SW480 (cell line): ENCODE measurements around the gene USP13.
"Not testable (repeated sequence)": the region's sequence is repeated elsewhere in the genome, so short reads cannot be mapped to it uniquely, and the experiment has no call there.

Experiments used
- DNase-seq: peaks from one replicate; pipeline ENCODE4 v3.0.0-alpha.2; 2016; ENCODE audit warnings: low spot score

Gene USP13

DNA sequence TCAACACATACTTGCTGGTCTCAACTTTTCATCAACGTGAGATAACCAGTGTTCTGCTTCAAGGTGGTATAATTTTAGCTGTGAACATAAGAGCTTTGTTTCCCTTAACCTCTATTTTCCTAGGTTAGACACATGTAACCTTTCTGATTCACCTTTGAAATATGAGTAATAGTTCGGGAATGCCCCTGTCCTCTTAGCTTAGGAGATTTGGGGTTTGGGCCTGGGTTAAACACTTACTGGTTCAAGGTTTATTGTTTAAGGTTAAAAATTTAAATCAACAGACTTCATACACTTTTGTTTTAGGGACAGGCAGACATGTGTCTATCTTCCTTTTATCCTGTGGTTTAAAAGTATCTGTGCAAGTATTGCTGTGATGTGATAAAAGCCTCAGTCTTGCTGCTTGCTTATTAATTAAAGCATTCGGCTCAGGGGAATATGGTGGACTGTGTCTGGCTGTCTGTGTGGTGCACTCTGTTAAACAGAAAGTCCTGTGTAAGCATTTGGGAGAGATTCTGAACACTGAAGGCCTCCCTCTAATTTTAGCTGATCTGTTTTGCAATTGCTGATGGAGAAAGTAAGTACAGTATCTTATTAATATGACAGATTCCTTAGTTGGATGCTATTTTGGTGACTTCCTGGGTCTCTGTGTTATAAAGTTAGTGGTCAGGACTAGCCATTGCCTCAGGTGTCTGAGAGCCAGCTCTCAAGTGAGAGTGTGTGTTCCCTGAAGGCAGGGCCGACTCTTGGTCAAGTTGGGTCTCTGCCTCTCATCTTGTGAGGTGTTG is 81.8 kb downstream of the USP13 start:
- DNase-seq, result peak; percentile 42

DNA sequence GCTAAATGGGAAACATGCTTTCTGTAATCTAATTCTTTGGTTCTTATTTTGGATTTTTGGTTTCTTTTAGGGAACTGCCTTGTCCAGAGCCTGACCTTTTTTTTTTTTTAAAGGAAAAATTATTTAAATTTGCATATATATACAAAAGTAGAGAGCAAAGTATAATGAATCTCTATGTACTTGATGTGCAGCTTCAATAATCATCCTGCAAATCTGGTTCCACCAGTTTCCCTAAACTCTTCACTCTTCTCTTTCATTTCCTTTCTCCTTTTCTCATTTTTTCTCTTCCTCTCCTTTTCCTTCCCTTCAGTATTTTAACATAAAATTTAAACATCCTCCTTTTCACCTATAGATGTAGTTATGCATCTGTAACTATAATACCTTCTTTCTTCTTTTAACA is 82.5 kb downstream of the USP13 start:
- no peak for DNase-seq

DNA sequence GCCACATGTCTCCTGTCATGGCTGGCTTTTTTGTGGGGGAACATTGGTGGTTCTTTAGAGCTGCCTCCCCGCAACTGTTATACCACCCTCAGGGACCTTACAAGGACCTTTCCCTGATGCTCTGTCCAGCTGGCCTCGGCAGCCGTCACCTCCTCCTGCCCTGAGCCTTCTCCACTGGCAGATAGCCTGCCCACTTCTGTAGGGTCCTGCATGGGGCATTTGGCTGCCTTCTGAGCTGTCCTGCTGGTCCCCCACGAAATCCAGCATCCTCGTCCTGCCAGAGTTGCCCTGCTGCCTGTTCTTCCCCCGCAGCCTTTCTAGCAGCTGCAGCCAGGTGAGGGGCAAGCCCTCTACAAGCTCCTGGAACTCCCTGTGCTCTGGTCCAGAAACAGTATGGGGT is 86.2 kb downstream of the USP13 start:
- DNase-seq, result no peak

DNA sequence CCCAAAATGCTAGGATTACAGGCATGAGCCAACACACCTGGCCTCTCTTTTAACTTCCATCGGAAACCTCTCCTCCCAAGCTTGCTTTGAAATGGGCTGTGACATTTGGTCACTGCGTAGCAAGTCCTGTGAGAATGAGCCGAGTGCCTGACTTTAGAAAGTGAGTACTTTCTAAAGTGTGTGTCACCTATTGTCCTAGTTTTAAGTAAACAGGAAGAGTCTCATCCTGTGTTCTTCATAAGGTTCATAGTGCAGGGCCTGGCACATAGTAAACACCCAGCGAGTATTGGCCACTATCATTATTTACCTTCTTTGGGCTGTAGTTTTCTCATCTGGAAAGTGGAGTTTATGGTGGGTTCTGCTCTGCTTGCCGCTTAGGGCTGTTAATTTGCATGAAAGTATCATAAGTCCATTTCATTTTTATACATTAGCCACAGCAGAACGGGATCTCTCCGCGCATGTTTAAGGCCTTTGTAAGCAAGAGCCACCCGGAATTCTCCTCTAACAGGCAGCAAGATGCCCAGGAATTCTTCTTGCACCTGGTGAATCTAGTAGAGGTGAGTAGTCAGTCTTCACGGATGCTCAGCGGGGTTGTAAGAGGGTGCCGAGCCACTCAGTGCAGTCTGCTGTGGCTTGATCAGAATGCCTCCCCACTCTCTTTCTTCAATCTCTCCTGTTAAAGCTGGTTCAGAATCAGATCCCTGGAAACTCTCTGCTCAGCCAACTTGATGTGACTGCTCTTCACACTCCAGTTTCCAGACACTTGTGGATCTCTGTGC is 87.2 kb downstream of the USP13 start:
- DNase-seq, result no peak

DNA sequence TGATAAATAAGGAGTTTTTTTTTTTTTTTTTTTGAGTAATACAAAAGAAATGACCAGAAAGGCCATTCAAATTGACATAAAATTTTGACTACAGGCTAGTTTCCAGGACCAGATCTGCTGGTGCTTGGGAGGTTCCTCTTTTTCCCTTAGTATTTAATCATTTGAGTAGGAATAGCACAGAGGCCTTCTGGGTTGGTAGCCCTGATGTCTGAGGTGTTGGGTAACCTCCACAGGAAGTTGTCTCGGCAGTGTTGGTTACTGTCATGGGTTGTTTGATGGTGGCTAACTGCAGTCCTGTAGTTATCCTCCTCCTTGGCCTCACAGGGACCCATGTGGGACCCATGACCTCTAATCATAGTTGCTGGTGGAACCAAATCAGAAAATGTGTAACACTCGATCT is 91.1 kb downstream of the USP13 start:
- no peak for DNase-seq

DNA sequence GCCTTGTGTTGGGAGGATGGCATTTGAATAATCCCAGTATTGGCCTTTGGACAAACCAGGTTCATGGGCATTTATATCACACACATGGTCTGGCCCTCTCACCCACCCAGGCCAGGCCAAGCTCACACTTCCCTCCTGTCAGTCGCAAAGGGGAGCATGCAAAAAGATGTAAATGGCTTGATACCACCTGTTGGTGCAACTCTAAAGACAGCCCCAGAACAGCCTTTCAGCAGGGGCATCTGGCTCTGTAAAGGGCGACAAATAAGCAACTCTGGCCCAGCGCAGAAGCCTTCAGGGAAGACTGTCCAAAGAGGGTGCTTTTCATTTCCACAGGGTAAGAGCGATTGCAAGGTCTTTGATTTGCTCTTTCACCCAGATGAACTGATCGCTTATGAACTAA is 91.8 kb downstream of the USP13 start:
- DNase-seq, result no peak

DNA sequence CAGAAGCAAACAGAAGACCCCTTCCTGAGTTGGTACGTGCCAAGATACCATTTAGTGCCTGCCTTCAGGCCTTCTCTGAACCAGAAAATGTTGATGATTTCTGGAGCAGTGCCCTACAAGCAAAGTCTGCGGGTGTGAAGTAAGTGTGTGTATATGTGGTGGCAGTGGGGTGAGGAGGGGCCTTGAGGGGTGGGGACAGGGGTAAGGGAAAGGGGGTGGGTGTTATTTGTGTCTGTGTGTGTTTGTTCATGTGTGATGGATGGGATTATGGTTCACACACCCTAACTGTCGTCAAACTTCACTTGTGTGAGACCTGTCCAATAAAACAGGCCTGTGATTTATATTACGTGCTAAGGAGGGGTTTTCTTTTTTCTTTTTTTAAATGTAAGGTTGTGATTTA is 92.2 kb downstream of the USP13 start:
- DNase-seq, result no peak

DNA sequence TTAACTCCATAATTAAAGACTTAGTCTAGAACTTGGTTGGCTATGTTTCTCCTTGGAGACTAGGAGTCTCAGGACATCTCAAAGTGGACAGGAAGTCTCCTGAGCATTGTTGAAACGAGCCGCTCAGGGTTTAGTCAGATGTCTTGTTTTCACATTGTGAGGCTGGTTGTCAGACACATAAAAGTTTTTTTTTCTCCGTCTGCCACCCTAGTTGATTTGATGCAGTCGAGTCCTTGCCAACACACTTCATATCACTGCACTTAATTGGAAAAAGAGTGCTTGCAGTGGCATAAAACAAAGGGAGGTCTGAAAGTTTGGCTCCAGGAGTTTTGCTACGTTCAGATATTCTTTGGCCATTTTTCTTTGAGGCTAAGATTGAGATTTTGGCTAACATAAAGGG is 92.9 kb downstream of the USP13 start:
- DNase-seq, result no peak

DNA sequence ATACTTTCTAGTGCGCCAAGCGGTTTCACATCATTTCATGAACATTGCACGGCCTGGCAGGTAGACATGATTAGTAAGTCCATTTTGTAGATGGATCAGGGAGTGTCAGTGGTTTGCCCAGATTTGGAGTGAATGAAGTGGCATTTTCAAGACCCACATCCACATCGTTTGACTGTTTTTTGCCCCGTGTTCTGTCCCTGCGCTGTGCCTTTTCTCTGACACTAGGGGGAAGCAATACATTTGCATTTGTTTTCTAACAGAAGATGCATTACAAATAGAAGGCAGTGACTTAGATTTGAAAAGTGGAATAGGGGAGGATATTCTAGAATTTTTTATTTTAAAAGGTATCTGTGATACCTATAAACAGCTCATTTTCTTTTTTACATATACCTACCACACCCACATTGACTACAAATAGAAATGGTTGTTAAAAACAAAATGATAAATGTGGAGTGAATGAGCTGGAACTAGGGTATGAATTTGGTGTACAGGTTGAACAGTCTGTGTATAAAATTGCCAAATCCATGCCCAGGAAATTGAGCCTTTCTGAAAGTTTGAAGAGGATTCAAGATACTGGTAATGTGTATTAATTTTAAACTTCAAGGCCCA is 98.0 kb downstream of the USP13 start:
- peak; percentile 28 for DNase-seq

DNA sequence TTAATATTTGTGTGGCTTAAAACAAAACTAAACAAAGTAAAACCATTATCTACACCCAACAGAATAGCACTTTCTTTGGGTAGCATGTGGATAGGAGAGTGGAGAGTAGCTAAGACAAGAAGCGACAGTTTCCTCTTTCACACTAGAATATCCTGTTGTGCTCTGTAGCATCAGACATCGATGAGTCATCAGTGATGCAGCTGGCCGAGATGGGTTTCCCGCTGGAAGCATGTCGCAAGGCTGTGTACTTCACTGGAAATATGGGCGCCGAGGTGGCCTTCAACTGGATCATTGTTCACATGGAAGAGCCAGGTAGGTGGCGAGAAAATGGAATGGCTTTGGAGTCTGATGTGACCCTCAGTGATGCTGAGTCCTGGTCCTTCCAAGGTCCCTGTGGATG is 108.1 kb downstream of the USP13 start:
- DNase-seq, result peak; percentile 11

DNA sequence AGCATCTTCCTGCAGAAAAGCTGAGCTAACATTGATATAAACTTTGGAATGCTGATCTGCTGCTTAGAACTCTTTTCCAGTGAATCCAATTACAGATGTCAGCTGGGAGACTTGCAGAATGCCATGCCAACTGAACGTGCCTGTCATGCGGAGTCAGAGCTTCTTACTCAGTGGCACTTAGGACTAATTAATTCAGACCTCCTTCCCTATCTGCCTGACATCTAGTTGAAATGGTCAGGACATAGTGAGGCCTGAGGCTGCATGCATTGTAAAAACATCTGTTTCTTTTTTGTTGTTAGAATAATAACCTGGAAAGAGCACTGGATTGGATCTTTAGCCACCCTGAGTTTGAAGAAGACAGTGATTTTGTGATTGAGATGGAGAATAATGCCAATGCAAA is 112.6 kb downstream of the USP13 start:
- no peak for DNase-seq

DNA sequence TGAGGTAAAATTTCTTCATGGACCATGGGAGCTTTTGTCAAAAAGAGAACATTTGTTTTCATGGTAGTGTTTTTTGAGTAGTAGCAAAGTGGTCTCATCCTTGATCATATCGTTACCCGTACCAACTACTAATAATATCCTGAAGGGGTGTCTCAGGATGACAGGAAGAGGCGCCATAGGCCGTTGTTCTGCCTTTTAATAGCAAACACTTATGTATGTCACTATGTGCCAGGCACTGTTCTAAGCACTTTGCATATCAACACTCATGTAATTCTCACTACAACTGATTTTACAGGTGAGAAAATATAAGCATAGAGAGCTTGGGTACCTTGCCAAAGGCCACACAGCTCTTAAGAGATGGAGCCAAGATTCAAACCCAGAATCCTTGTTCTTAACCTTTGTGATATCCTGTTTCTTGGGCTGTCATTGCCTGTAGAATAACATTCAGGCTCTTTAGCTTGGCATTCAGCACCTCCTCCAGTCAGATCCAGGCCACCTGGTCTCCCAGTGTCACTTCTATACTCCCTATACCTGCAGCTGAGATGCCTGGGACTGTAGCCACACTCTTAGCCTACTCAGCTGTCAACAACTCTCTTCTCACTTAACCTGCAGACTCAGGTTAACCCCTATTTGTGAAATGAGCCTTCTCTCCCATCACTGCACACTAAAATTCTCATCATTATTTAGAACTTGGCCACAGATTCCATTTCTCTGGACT is 113.7 kb downstream of the USP13 start:
- no peak for DNase-seq

DNA sequence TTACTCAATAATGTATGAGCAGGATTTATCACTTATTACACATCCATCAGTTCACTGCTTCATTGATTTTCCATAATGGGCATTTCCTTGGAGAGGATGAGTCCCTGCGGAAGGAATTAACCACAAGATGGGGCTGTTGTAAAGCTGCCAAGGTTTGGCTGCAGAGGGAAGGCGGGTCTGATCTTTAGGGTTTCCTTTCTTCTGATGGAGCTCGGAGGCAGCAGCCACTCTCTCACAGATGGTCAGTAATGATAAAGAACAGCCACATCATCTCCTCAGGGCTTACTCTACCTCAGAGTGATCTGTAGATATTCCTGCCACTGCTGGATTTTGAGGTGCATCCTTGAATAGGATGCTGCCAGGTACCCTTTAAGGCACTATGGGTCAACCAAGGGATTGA is 115.2 kb downstream of the USP13 start:
- DNase-seq, result peak; percentile 20

DNA sequence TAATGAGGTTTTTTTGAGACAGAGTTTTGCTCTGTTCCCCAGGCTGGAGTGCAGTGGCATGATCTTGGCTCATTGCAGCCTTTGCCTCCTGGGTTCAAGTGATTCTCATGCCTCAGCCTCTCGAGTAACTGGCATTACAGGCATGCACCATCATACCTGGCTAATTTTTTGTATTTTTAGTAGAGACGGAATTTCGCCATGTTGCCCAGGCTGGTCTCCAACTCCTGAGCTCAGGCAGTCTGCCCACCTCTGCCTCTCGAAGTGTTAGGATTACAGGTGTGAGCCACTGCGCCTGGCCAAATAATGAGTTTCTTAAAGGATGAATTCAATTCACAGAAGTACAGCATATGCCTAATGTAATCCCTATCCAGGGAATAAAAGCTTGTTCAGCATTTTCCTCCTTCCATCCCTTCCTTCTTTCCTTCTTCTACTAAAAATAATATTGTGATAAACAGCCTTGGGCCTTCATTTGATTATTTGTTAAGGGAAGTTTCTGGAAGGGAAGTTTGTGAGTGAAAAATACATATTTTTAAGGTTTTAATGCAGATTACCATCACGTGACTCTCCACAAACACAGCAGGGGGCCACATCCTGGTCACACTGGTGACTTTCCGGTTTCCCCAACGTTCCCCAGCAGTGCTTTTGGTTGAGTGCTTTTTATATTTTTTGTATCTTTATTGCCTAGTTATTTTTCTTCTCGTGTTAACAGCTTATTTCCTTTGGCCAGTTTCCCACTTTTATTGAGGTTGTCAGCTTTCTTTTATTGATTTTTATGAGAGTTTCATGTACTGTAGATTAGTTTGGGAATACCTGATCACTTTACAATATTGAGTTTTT is 116.8 kb downstream of the USP13 start:
- DNase-seq, result no peak

DNA sequence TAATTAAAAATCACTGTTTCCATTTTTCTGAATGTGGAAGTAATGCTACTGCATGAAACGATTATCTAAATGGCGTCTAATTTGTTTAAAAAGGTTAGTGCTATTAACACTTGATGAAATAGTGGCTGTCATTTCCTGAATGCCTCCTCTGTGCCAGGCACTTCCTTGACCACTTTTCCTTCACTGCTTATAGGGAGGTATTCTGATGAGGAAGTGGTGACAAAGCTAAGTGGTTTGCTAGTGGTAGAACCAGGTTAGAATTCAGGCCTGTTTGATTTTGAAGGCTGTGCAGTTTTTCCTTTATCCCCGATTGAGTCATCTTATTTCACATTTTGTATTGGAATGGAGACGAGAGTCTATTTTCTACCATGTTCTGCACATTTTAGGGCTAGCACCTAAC is 119.0 kb downstream of the USP13 start:
- DNase-seq, result no peak

DNA sequence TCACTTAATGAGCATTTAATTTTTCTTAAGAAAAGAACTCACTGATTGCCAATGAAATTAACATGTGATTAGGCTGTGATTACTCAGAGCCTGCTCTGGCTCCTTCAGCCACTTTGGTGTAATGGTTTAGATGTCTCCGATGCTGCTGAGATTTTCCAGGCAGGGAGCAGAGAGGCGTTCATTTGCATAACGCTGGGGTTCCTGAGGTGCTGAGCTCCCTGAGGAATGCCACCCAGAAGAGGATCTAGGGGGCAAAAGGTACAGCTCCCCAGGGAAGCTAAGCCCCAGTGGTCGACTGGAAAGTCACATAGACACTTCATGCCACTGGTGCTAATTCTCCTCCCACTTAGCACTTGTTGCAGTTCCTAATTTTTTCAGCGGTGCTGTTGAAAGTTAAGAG is 119.5 kb downstream of the USP13 start:
- no peak for DNase-seq

DNA sequence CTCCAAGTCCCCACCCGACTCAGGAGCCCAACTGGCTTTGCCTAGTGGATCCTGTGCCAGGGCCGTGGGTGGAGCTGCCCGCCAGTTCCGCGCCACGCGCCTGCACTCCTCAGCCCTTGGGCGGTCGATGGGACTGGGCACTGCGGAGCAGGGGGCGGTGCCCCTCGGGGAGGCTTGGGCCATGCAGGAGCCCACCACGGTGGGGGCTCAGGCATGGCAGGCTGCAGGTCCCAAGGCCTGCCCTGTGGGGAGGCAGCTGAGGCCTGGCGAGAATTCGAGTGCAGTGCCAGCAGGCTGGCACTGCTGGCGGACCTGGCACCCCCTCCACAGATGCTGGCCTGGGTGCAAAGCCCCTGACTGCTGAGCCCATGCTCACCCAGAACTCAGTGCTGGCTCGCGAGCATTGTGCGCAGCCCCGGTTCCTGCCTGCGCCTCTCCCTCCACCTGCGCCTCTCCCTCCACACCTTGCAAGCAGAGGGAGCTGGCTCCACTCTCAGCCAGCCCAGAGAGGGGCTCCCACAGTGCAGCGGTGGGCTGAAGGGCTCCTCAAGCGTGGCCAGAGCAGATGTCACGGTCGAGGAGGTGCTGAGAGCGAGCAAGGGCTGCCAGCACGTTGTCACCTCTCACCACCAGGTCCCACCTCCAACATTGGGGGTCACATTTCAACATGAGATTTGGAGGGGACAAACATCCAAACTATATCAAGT is 122.7 kb downstream of the USP13 start:
- no peak for DNase-seq

DNA sequence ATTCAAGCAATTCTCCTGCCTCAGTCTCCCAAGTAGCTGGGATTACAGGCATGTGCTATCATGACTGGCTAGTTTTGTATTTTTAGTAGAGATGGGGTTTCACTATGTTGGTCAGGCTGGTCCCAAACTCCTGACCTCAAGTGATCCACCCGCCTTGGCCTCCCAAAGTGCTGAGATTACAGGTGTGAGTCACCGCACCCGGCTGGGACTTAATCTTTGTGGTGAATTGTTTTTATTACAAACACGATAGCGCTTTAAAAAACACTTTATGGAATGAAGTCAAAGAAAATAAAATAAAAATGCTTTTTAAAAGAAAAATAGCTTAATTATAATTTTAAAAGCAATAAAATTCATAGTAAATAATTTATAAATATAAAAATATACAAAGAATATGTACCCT is 130.0 kb downstream of the USP13 start:
- DNase-seq, result not testable (repeated sequence)

DNA sequence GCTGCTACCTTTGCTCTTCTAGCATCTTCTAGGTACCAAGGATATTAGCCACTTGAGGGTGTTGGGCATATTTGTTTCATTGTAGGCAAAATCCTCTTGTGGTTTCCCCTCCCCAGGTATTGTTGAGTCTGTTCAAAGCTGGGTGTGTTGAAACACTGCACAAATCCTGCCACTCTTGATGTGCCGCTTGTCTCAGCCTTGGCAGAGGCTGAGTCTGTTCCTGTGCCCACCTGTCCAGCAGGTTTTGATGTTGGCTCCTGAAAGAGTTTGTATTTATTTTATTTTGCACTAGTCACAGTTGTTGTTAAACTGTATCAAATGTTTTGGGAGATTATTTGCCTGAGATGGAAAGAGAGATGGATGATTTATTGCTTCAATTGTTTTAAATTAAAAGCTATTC is 136.2 kb downstream of the USP13 start:
- DNase-seq, result no peak

DNA sequence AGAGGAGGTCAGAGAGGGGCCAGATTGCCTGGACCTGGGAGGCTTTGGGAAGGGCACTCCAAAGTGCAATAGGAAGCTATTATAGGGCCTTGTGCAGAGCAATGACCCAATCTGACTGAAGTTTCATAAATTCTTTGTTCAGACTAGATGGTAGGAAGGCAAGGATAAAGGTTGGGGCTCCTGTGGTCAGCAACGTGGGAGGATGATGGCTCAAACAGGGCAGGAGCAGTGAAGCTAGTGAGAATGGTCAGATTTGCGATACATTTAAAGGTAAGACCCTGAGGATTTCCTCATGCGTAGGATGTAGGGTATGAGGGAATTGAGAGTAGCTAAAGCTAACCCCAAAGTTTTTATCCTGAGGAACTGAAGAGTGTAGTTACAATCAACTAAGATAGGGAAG is 139.0 kb downstream of the USP13 start:
- no peak for DNase-seq

DNA sequence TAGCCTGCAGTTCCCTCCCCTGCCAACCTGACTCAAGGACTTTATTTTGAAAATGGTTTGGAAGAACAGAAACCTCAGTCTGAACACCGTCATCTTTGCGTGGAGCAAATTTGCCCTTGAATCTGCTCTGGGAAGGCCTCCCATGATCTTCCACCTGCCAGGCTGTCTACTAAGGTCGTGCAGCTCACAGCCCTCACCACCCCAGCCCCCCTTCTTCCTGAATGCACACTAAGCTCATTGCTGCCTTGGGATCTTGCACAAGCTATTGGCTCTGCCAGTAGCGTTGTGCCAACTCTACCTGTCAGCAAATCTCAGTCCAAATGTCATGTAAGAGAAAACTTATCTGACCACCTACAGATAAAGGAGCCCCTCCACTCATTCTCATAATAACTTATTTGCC is 141.5 kb downstream of the USP13 start:
- no peak for DNase-seq
